ENCODE results near the gene GOLPH3. TPM values are rescaled to one million over a fixed set of nuclear protein-coding genes. Genes with fewer than 3 reads are reported as not detected.

The GOLPH3 gene
- total RNA-seq, 1 donor from 2014 or later: 68.5 TPM

GRCh38 chr5:32076699-32077695 is 97.1 kb downstream of the GOLPH3 start:
- no peak overlapping the region for H3K27ac Mint-ChIP-seq (ENCODE audit: unreplicated experiment)
- H3K4me3 Mint-ChIP-seq (ENCODE audit: unreplicated experiment): no peak overlapping the region
- H3K4me1 Mint-ChIP-seq (ENCODE audit: low read depth, unreplicated experiment): no peaks in the 10 kb centered on the region
- no peaks in the 10 kb centered on the region for H3K9me3 Mint-ChIP-seq (ENCODE audit: unreplicated experiment)
- peak; percentile 58 for TF ChIP-seq CTCF (IDR thresholded peaks at IDR 0.05; ENCODE audit: partially characterized antibody, unreplicated experiment)
- peaks cover 6% of the 10 kb centered on the region for H3K36me3 Mint-ChIP-seq (ENCODE audit: unreplicated experiment)
- DNase-seq: peak; percentile 44
- H3K27me3 Mint-ChIP-seq (ENCODE audit: unreplicated experiment): no peaks in the 10 kb centered on the region

Other genes with a start within 250 kb of the GOLPH3 start
- 25.6 TPM for gene MTMR12, start 138.6 kb upstream of the GOLPH3 start, total RNA-seq (ENCODE audit: unreplicated experiment)

Data from glutamatergic neuron (in vitro differentiated cells).